ENCODE results near the gene WFDC5.

The WFDC5 gene

GRCh38 chr20:45098103-45098773 lies 16.7 kb downstream of the WFDC5 start:
- Histone ChIP-seq H3K27ac (ENCODE audit: low read length) (no peak overlapping the region), H3K9me3 (ENCODE audit: control insufficient read depth, low read depth, low read length) (no peaks in the 10 kb centered on the region), H3K9ac (ENCODE audit: low read length) (no peak overlapping the region), H3K4me1 (ENCODE audit: control insufficient read depth, low read depth, low read length) (peaks cover 4% of the 10 kb centered on the region), H3K27me3 (ENCODE audit: control insufficient read depth, insufficient read depth, low read length) (peaks cover 48% of the 10 kb centered on the region), H3K4me3 (ENCODE audit: low read length) (no peak overlapping the region), H3K36me3 (ENCODE audit: control insufficient read depth, low read depth, low read length) (no peaks in the 10 kb centered on the region)

GRCh38 chr20:45097485-45098102 lies 17.4 kb downstream of the WFDC5 start:
- H3K27ac ChIP-seq (ENCODE audit: low read length) = no peak overlapping the region
- no peak overlapping the region for H3K4me3 ChIP-seq (ENCODE audit: low read length)

GRCh38 chr20:45096781-45097180 lies 18.2 kb downstream of the WFDC5 start:
- H3K4me1 ChIP-seq (ENCODE audit: control insufficient read depth, low read depth, low read length) = peaks cover 4% of the 10 kb centered on the region
- no peak overlapping the region for H3K27ac ChIP-seq (ENCODE audit: low read length)
- H3K4me3 ChIP-seq (ENCODE audit: low read length) = no peak overlapping the region
- H3K9ac ChIP-seq (ENCODE audit: low read length) = no peak overlapping the region
- no peaks in the 10 kb centered on the region for H3K36me3 ChIP-seq (ENCODE audit: control insufficient read depth, low read depth, low read length)
- no peaks in the 10 kb centered on the region for H3K9me3 ChIP-seq (ENCODE audit: control insufficient read depth, low read depth, low read length)
- H3K27me3 ChIP-seq (ENCODE audit: control insufficient read depth, insufficient read depth, low read length) = peaks cover 48% of the 10 kb centered on the region

More at GRCh38 chr20:45097485-45098102, 17.4 kb downstream of the WFDC5 start:
- Histone ChIP-seq H3K9ac (ENCODE audit: low read length) (no peak overlapping the region), H3K4me1 (ENCODE audit: control insufficient read depth, low read depth, low read length) (peaks cover 4% of the 10 kb centered on the region), H3K27me3 (ENCODE audit: control insufficient read depth, insufficient read depth, low read length) (peaks cover 48% of the 10 kb centered on the region), H3K36me3 (ENCODE audit: control insufficient read depth, low read depth, low read length) (no peaks in the 10 kb centered on the region), H3K9me3 (ENCODE audit: control insufficient read depth, low read depth, low read length) (no peaks in the 10 kb centered on the region)

GRCh38 chr20:45095805-45096238 lies 19.2 kb downstream of the WFDC5 start:
- no peaks in the 10 kb centered on the region for H3K9me3 ChIP-seq (ENCODE audit: control insufficient read depth, low read depth, low read length)
- H3K27me3 ChIP-seq (ENCODE audit: control insufficient read depth, insufficient read depth, low read length) = peaks cover 39% of the 10 kb centered on the region
- H3K36me3 ChIP-seq (ENCODE audit: control insufficient read depth, low read depth, low read length) = no peaks in the 10 kb centered on the region
- no peak overlapping the region for H3K4me3 ChIP-seq (ENCODE audit: low read length)
- no peak overlapping the region for H3K27ac ChIP-seq (ENCODE audit: low read length)
- no peak overlapping the region for H3K9ac ChIP-seq (ENCODE audit: low read length)
- H3K4me1 ChIP-seq (ENCODE audit: control insufficient read depth, low read depth, low read length) = peaks cover 4% of the 10 kb centered on the region

- H3K36me3 ChIP-seq (ENCODE audit: control insufficient read depth, low read depth, low read length) = no peaks in the 10 kb centered on the region
- peaks cover 31% of the 10 kb centered on the region for H3K27me3 ChIP-seq (ENCODE audit: control insufficient read depth, insufficient read depth, low read length)
- no peaks in the 10 kb centered on the region for H3K9me3 ChIP-seq (ENCODE audit: control insufficient read depth, low read depth, low read length)
- H3K9ac ChIP-seq (ENCODE audit: low read length) = no peak overlapping the region
- H3K27ac ChIP-seq (ENCODE audit: low read length) = no peak overlapping the region
- H3K4me3 ChIP-seq (ENCODE audit: low read length) = no peak overlapping the region
- H3K4me1 ChIP-seq (ENCODE audit: control insufficient read depth, low read depth, low read length) = peaks cover 4% of the 10 kb centered on the region
Observed at GRCh38 chr20:45094864-45095574, 20.0 kb downstream of the WFDC5 start.

- Histone ChIP-seq H3K9me3 (ENCODE audit: control insufficient read depth, low read depth, low read length) (no peaks in the 10 kb centered on the region), H3K36me3 (ENCODE audit: control insufficient read depth, low read depth, low read length) (no peaks in the 10 kb centered on the region), H3K4me1 (ENCODE audit: control insufficient read depth, low read depth, low read length) (peaks cover 4% of the 10 kb centered on the region), H3K4me3 (ENCODE audit: low read length) (no peak overlapping the region), H3K27ac (ENCODE audit: low read length) (no peak overlapping the region), H3K9ac (ENCODE audit: low read length) (no peak overlapping the region), H3K27me3 (ENCODE audit: control insufficient read depth, insufficient read depth, low read length) (peaks cover 23% of the 10 kb centered on the region)
Observed at GRCh38 chr20:45094201-45094600, 20.8 kb downstream of the WFDC5 start.

GRCh38 chr20:45092898-45093297 lies 22.1 kb downstream of the WFDC5 start:
- no peaks in the 10 kb centered on the region for H3K9me3 ChIP-seq (ENCODE audit: control insufficient read depth, low read depth, low read length)
- H3K9ac ChIP-seq (ENCODE audit: low read length) = no peak overlapping the region
- H3K4me3 ChIP-seq (ENCODE audit: low read length) = no peak overlapping the region
- H3K4me1 ChIP-seq (ENCODE audit: control insufficient read depth, low read depth, low read length) = no peaks in the 10 kb centered on the region
- peaks cover 12% of the 10 kb centered on the region for H3K27me3 ChIP-seq (ENCODE audit: control insufficient read depth, insufficient read depth, low read length)
- H3K27ac ChIP-seq (ENCODE audit: low read length) = no peak overlapping the region
- no peaks in the 10 kb centered on the region for H3K36me3 ChIP-seq (ENCODE audit: control insufficient read depth, low read depth, low read length)

- no peaks in the 10 kb centered on the region for H3K36me3 ChIP-seq (ENCODE audit: control insufficient read depth, low read depth, low read length)
- H3K27me3 ChIP-seq (ENCODE audit: control insufficient read depth, insufficient read depth, low read length) = no peaks in the 10 kb centered on the region
- no peak overlapping the region for H3K27ac ChIP-seq (ENCODE audit: low read length)
- no peak overlapping the region for H3K9ac ChIP-seq (ENCODE audit: low read length)
- H3K9me3 ChIP-seq (ENCODE audit: control insufficient read depth, low read depth, low read length) = no peaks in the 10 kb centered on the region
- H3K4me3 ChIP-seq (ENCODE audit: low read length) = no peak overlapping the region
- no peaks in the 10 kb centered on the region for H3K4me1 ChIP-seq (ENCODE audit: control insufficient read depth, low read depth, low read length)
Observed at GRCh38 chr20:45091366-45091765, 23.6 kb downstream of the WFDC5 start.

GRCh38 chr20:45090481-45090880 lies 24.5 kb downstream of the WFDC5 start:
- Histone ChIP-seq H3K27ac (ENCODE audit: low read length) (no peak overlapping the region), H3K9me3 (ENCODE audit: control insufficient read depth, low read depth, low read length) (no peaks in the 10 kb centered on the region), H3K9ac (ENCODE audit: low read length) (no peak overlapping the region), H3K4me1 (ENCODE audit: control insufficient read depth, low read depth, low read length) (no peaks in the 10 kb centered on the region), H3K36me3 (ENCODE audit: control insufficient read depth, low read depth, low read length) (no peaks in the 10 kb centered on the region), H3K4me3 (ENCODE audit: low read length) (no peak overlapping the region), H3K27me3 (ENCODE audit: control insufficient read depth, insufficient read depth, low read length) (no peaks in the 10 kb centered on the region)

GRCh38 chr20:45088247-45088646 lies 26.7 kb downstream of the WFDC5 start:
- no peaks in the 10 kb centered on the region for H3K4me1 ChIP-seq (ENCODE audit: control insufficient read depth, low read depth, low read length)
- H3K27me3 ChIP-seq (ENCODE audit: control insufficient read depth, insufficient read depth, low read length) = no peaks in the 10 kb centered on the region
- H3K9ac ChIP-seq (ENCODE audit: low read length) = no peak overlapping the region
- no peak overlapping the region for H3K27ac ChIP-seq (ENCODE audit: low read length)
- no peak overlapping the region for H3K4me3 ChIP-seq (ENCODE audit: low read length)
- no peaks in the 10 kb centered on the region for H3K36me3 ChIP-seq (ENCODE audit: control insufficient read depth, low read depth, low read length)
- no peaks in the 10 kb centered on the region for H3K9me3 ChIP-seq (ENCODE audit: control insufficient read depth, low read depth, low read length)

- Histone ChIP-seq H3K4me3 (ENCODE audit: low read length) (no peak overlapping the region), H3K27ac (ENCODE audit: low read length) (no peak overlapping the region), H3K9ac (ENCODE audit: low read length) (no peak overlapping the region)
Observed at GRCh38 chr20:45087814-45088213, 27.2 kb downstream of the WFDC5 start.

More at GRCh38 chr20:45087814-45088213, 27.2 kb downstream of the WFDC5 start:
- H3K27me3 ChIP-seq (ENCODE audit: control insufficient read depth, insufficient read depth, low read length) = no peaks in the 10 kb centered on the region
- peaks cover under 1% of the 10 kb centered on the region for H3K36me3 ChIP-seq (ENCODE audit: control insufficient read depth, low read depth, low read length)
- no peaks in the 10 kb centered on the region for H3K9me3 ChIP-seq (ENCODE audit: control insufficient read depth, low read depth, low read length)
- H3K4me1 ChIP-seq (ENCODE audit: control insufficient read depth, low read depth, low read length) = no peaks in the 10 kb centered on the region

All from iPS-18a (cell line).